Upper lobe of left lung (tissue), 4 donors: ENCODE measurements around the gene NOLC1.

Experiments used
- POLR2A ChIP-seq, 4 donors: fragments of 450-650 bp; IDR thresholded peaks; one replicate each; pipeline ENCODE4 v1.5.1; 2016 to 2017; ENCODE audit warnings: antibody characterized with exemption in 4 of 4, mild to moderate bottlenecking in 2 of 4
- POLR2AphosphoS5 ChIP-seq, 2 donors: sonication (generic); formaldehyde crosslinking; IDR thresholded peaks; one replicate each; pipeline ENCODE4 v1.5.1; 2017; ENCODE audit warnings: antibody characterized with exemption in 2 of 2
- TF ChIP-seq, protein P1 (sequence below), 6 experiments: fragments of 450-650 bp in 4 of 6; fragments of 200-600 bp in 2 of 6; sonication (generic) in 2 of 6; IDR thresholded peaks; one replicate each; pipeline ENCODE4 v1.5.1; 2016 to 2019; ENCODE audit warnings: antibody characterized with exemption in 6 of 6

DNA sequence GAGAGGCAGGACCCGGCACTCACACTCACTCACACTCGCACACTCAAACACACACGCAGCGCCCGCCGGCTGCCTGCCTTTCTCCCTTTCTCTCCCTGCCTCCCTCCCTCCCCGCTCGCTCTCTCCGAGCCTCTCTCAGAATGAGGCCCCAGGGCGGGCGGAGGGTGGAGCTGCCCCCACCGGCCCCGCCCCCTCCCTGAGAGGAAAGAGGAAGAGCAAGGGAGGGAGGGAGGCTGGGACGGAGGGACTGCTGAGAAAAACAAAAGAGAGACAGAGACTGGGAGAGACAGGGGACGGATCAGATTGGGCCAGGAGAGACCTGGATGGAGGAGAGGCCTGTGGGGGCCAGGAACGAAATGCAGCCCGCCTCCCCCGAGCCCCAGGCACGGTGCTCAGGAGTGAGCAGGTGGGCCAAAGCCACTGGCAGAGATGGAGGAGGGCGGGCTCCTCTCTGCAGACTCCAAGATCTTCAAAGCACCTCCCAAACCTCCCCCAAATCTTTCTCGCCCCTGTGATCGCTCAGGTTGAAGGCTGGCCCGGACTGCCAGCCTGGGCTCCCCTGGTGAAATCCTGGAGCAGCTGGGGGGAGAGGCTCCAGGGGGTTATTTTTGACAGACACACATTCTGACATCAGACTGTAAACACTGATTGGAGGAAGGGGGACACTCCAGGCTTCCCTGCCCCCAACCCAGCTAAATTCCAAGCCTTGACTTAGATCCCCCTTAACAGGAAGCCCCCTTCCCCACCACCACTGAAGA, 37.1 kb upstream of the NOLC1 start:
- TF ChIP-seq POLR2A (IDR thresholded peaks at IDR 0.05) = peak in 2 of 4 donors; percentile 68 to 72
- TF ChIP-seq POLR2AphosphoS5 (IDR thresholded peaks at IDR 0.05) = peak in 1 of 2 donors; percentile 80
- TF ChIP-seq, protein P1, sequence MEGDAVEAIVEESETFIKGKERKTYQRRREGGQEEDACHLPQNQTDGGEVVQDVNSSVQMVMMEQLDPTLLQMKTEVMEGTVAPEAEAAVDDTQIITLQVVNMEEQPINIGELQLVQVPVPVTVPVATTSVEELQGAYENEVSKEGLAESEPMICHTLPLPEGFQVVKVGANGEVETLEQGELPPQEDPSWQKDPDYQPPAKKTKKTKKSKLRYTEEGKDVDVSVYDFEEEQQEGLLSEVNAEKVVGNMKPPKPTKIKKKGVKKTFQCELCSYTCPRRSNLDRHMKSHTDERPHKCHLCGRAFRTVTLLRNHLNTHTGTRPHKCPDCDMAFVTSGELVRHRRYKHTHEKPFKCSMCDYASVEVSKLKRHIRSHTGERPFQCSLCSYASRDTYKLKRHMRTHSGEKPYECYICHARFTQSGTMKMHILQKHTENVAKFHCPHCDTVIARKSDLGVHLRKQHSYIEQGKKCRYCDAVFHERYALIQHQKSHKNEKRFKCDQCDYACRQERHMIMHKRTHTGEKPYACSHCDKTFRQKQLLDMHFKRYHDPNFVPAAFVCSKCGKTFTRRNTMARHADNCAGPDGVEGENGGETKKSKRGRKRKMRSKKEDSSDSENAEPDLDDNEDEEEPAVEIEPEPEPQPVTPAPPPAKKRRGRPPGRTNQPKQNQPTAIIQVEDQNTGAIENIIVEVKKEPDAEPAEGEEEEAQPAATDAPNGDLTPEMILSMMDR (IDR thresholded peaks at IDR 0.05) = no peak
